ENCODE measurements around the gene MAPRE2. TPM values are rescaled to one million over a fixed set of nuclear protein-coding genes. Genes with fewer than 3 reads are reported as not detected.

Gene MAPRE2
- total and polyA plus RNA-seq, 2 of the 13 experiments (the other 11 are each of a cell fraction or from before 2014, with no cell fraction given) = 34.5 to 67.9 TPM

DNA sequence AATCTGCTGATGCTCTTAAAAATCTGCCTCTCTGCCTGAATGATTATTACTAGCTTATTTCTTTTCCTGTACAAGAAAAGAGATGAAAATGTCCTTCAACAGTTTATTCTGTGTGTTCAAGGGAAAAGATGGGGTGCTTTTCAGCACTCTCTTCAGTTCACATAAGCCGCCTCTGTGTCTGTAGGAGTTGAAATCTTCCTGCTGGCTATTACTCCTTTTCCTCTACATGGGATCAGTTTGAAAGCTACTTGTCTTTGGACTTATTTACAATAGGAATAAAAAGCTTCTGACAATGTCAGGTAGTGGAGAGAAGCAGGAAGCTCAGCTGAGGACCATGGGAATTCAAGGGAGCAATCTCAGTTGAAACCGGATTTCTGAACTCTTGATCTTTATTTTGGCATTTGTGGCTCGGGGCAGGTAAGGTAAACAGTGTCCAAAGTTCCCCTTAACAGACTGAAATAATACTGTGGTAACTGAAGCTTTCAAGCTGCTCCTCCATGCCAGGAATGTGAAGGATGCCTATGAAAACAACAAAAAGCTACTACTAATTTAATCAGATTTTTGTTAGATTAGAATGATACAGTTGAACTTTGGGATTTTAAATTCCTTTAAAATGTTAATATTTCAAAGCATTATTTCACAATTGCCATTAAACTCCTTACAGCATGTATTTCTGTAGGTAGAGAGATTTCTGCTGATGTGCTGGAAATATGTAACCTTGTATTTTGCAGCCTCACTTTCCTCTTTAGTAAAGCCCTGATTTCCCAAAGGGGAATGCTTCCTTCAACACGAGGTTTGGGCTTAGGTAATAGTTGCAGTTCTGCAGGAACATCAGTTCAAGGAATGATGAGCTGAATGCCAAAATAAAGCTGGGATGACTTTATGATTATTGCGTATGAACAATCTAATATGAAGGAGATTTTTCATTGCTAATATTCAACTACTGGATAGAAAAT, 43.6 kb downstream of the MAPRE2 start (continued):
- TF ChIP-seq, protein P1, sequence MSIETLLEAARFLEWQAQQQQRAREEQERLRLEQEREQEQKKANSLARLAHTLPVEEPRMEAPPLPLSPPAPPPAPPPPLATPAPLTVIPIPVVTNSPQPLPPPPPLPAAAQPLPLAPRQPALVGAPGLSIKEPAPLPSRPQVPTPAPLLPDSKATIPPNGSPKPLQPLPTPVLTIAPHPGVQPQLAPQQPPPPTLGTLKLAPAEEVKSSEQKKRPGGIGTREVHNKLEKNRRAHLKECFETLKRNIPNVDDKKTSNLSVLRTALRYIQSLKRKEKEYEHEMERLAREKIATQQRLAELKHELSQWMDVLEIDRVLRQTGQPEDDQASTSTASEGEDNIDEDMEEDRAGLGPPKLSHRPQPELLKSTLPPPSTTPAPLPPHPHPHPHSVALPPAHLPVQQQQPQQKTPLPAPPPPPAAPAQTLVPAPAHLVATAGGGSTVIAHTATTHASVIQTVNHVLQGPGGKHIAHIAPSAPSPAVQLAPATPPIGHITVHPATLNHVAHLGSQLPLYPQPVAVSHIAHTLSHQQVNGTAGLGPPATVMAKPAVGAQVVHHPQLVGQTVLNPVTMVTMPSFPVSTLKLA (IDR thresholded peaks at IDR 0.05) = no peak
- no peak for TF ChIP-seq CHD2 (IDR thresholded peaks at IDR 0.05; ENCODE audit: low read depth, low read length)
- TF ChIP-seq RXRB (CRISPR knock-in tag; IDR thresholded peaks at IDR 0.05; ENCODE audit: borderline replicate concordance) = peak; percentile 81; the same call in 1 of the 2 replicates
- TF ChIP-seq ZNF207 (IDR thresholded peaks at IDR 0.05; ENCODE audit: borderline replicate concordance) = no peak
- TF ChIP-seq, protein P2, sequence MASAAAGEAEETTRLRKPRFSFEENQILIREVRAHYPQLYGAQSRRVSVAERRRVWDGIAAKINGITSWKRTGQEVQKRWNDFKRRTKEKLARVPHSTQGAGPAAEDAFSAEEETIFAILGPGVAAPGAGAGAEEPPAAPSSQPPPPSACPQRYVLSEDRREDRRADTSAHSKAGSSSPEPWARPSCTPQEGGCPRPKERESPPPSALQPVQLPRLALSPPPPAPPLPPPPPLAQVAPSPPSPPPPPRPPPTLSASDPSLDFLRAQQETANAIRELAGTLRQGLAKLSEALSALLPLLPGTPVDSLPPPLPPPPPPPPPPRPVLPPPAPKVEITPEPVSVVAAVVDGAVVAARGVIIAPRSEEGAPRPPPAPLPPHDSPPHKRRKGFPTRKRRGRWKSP (CRISPR knock-in tag; IDR thresholded peaks at IDR 0.05) = no peak
- TF ChIP-seq ZBTB20 (CRISPR knock-in tag; IDR thresholded peaks at IDR 0.05; ENCODE audit: borderline replicate concordance, low read depth) = no peak
- no peak for TF ChIP-seq ZNF224 (CRISPR knock-in tag; IDR thresholded peaks at IDR 0.05)
- 0 out of 2 replicates have a peak, but pooled peaks have one; percentile 59 for TF ChIP-seq IRF2 (CRISPR knock-in tag; IDR thresholded peaks at IDR 0.05)
- peak; percentile 77; the same call in 1 of the 2 replicates for TF ChIP-seq ZNF292 (CRISPR knock-in tag; IDR thresholded peaks at IDR 0.05; ENCODE audit: borderline replicate concordance, low read depth)
- TF ChIP-seq, protein P3, sequence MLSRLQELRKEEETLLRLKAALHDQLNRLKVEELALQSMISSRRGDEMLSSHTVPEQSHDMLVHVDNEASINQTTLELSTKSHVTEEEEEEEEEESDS (CRISPR knock-in tag; IDR thresholded peaks at IDR 0.05; ENCODE audit: borderline replicate concordance) = no peak
- TF ChIP-seq, protein P4, sequence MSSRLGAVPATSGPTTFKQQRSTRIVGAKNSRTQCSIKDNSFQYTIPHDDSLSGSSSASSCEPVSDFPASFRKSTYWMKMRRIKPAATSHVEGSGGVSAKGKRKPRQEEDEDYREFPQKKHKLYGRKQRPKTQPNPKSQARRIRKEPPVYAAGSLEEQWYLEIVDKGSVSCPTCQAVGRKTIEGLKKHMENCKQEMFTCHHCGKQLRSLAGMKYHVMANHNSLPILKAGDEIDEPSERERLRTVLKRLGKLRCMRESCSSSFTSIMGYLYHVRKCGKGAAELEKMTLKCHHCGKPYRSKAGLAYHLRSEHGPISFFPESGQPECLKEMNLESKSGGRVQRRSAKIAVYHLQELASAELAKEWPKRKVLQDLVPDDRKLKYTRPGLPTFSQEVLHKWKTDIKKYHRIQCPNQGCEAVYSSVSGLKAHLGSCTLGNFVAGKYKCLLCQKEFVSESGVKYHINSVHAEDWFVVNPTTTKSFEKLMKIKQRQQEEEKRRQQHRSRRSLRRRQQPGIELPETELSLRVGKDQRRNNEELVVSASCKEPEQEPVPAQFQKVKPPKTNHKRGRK (CRISPR knock-in tag; IDR thresholded peaks at IDR 0.05) = no peak
- TF ChIP-seq IRX3 (CRISPR knock-in tag; IDR thresholded peaks at IDR 0.05; ENCODE audit: borderline replicate concordance, low read depth) = no peak
- TF ChIP-seq ZNF788 (CRISPR knock-in tag; IDR thresholded peaks at IDR 0.05; ENCODE audit: borderline replicate concordance) = no peak; the same call in 1 of the 2 replicates
- TF ChIP-seq JDP2 (CRISPR knock-in tag; IDR thresholded peaks at IDR 0.05; ENCODE audit: borderline replicate concordance) = no peak
- TF ChIP-seq BHLHE40 (IDR thresholded peaks at IDR 0.05; ENCODE audit: low read length) = no peak
- TF ChIP-seq, protein P5, sequence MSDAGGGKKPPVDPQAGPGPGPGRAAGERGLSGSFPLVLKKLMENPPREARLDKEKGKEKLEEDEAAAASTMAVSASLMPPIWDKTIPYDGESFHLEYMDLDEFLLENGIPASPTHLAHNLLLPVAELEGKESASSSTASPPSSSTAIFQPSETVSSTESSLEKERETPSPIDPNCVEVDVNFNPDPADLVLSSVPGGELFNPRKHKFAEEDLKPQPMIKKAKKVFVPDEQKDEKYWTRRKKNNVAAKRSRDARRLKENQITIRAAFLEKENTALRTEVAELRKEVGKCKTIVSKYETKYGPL (CRISPR knock-in tag; IDR thresholded peaks at IDR 0.05) = no peak
- TF ChIP-seq ZNF274 (CRISPR knock-in tag; IDR thresholded peaks at IDR 0.05) = no peak
- TF ChIP-seq HDAC2 (CRISPR knock-in tag; IDR thresholded peaks at IDR 0.05) = peak; percentile 79
- no peak for TF ChIP-seq TAF15 (IDR thresholded peaks at IDR 0.05; ENCODE audit: low read depth, low read length, poor library complexity, severe bottlenecking)
- TF ChIP-seq, protein P6, sequence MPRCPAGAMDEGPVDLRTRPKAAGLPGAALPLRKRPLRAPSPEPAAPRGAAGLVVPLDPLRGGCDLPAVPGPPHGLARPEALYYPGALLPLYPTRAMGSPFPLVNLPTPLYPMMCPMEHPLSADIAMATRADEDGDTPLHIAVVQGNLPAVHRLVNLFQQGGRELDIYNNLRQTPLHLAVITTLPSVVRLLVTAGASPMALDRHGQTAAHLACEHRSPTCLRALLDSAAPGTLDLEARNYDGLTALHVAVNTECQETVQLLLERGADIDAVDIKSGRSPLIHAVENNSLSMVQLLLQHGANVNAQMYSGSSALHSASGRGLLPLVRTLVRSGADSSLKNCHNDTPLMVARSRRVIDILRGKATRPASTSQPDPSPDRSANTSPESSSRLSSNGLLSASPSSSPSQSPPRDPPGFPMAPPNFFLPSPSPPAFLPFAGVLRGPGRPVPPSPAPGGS (CRISPR knock-in tag; IDR thresholded peaks at IDR 0.05) = no peak
- TF ChIP-seq, protein P7, sequence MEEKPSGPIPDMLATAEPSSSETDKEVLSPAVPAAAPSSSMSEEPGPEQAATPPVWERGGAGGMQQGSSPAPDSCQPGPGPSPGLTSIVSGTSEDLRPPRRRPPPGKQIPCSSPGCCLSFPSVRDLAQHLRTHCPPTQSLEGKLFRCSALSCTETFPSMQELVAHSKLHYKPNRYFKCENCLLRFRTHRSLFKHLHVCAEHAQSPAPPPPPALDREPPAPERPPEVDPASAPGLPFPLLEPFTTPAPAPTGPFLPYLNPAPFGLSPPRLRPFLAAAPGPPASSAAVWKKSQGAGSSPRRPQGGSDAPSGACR (CRISPR knock-in tag; IDR thresholded peaks at IDR 0.05) = no peak

Measured in HepG2 (cell line).